HG03066 (cell line): ENCODE results near the gene ABCG4.
"Not testable (repeated sequence)": the region's sequence is repeated elsewhere in the genome, so short reads cannot be mapped to it uniquely, and the experiment has no call there.

Experiments
- ATAC-seq: cut with Tn5 transposase; IDR thresholded peaks from one replicate; pipeline ENCODE4 v1.9.1; 2021; ENCODE audit warnings: low read depth; ENCODE audit not compliant: unreplicated experiment

ABCG4 gene

GRCh38 chr11:119115484-119116234 is 33.2 kb upstream of the ABCG4 start:
- no peak for ATAC-seq

- no peak for ATAC-seq
Observed at GRCh38 chr11:119116235-119116594, 32.6 kb upstream of the ABCG4 start.

GRCh38 chr11:119116601-119117000 is 32.3 kb upstream of the ABCG4 start:
- no peak for ATAC-seq

GRCh38 chr11:119117004-119117706 is 31.7 kb upstream of the ABCG4 start:
- no peak for ATAC-seq

- no peak for ATAC-seq
Observed at GRCh38 chr11:119118227-119118626, 30.6 kb upstream of the ABCG4 start.

GRCh38 chr11:119118946-119119345 is 29.9 kb upstream of the ABCG4 start:
- ATAC-seq = no peak

- no peak for ATAC-seq
Observed at GRCh38 chr11:119120639-119121007, 28.2 kb upstream of the ABCG4 start.

GRCh38 chr11:119121008-119121810 is 27.6 kb upstream of the ABCG4 start, which contains the start of gene HINFP:
Gene HINFP (plus strand): TSS chr11:119121580. CDS start chr11:119126945, 5,365 bp downstream.
- peak; percentile 95 for ATAC-seq

- ATAC-seq = peak; percentile 1
Observed at GRCh38 chr11:119121811-119122124, 27.1 kb upstream of the ABCG4 start.

- no peak for ATAC-seq
Observed at GRCh38 chr11:119125821-119126220, 23.0 kb upstream of the ABCG4 start.

- ATAC-seq = no peak
Observed at GRCh38 chr11:119126675-119127268, 22.1 kb upstream of the ABCG4 start.

- ATAC-seq = no peak
Observed at GRCh38 chr11:119130662-119131061, 18.2 kb upstream of the ABCG4 start.

- ATAC-seq = no peak
Observed at GRCh38 chr11:119134389-119134978, 14.4 kb upstream of the ABCG4 start.

- ATAC-seq = not testable (repeated sequence)
Observed at GRCh38 chr11:119139276-119139675, 9.6 kb upstream of the ABCG4 start.

GRCh38 chr11:119144825-119145486 is 3.9 kb upstream of the ABCG4 start:
- ATAC-seq = no peak

GRCh38 chr11:119145551-119145950 is 3.3 kb upstream of the ABCG4 start:
- no peak for ATAC-seq

GRCh38 chr11:119147604-119148333 is 1.1 kb upstream of the ABCG4 start:
- ATAC-seq = no peak

- no peak for ATAC-seq
Observed at GRCh38 chr11:119148720-119149017, 183 bp upstream of the ABCG4 start.

- no peak for ATAC-seq
Observed at GRCh38 chr11:119149786-119150275, 979 bp downstream of the ABCG4 start.

- no peak for ATAC-seq
Observed at GRCh38 chr11:119152043-119152442, 3.2 kb downstream of the ABCG4 start.
